ENCODE results near the gene F10.

The F10 gene

DNA sequence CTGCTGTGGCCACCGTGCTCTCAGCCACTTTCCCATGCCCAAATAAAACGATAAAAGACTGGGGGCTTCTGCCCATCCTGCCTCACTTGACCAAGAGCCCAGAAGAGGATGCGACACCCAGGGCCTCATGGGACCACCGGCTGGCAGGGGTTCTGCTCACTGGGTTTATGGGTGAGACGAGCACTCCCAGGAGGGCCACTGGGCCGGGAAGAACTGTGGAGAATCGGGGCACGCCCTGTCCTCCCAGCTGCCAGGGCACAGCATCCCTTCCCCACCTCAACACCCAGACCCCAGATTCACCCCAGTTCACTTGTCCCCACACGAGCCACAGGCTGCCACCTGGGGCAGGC is 4.7 kb upstream of the F10 start:
- no peak for DNase-seq

DNA sequence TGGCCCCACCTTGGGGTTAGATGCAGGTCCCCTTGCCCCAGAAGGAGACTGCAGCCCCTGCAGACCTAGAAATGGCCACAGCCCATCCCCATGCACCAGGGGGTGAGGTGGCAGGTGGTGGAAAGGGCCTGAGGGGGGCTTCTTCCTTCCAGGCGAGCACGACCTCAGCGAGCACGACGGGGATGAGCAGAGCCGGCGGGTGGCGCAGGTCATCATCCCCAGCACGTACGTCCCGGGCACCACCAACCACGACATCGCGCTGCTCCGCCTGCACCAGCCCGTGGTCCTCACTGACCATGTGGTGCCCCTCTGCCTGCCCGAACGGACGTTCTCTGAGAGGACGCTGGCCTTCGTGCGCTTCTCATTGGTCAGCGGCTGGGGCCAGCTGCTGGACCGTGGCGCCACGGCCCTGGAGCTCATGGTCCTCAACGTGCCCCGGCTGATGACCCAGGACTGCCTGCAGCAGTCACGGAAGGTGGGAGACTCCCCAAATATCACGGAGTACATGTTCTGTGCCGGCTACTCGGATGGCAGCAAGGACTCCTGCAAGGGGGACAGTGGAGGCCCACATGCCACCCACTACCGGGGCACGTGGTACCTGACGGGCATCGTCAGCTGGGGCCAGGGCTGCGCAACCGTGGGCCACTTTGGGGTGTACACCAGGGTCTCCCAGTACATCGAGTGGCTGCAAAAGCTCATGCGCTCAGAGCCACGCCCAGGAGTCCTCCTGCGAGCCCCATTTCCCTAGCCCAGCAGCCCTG is 4.2 kb upstream of the F10 start:
- no peak for DNase-seq

DNA sequence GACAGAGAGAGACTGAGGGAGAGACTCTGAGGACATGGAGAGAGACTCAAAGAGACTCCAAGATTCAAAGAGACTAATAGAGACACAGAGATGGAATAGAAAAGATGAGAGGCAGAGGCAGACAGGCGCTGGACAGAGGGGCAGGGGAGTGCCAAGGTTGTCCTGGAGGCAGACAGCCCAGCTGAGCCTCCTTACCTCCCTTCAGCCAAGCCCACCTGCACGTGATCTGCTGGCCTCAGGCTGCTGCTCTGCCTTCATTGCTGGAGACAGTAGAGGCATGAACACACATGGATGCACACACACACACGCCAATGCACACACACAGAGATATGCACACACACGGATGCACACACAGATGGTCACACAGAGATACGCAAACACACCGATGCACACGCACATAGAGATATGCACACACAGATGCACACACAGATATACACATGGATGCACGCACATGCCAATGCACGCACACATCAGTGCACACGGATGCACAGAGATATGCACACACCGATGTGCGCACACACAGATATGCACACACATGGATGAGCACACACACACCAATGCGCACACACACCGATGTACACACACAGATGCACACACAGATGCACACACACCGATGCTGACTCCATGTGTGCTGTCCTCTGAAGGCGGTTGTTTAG is 3.3 kb upstream of the F10 start:
- no peak for DNase-seq

DNA sequence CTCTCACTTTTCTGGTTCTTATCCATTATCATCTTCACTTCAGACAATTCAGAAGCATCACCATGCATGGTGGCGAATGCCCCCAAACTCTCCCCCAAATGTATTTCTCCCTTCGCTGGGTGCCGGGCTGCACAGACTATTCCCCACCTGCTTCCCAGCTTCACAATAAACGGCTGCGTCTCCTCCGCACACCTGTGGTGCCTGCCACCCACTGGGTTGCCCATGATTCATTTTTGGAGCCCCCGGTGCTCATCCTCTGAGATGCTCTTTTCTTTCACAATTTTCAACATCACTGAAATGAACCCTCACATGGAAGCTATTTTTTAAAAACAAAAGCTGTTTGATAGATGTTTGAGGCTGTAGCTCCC is 2.8 kb upstream of the F10 start:
- DNase-seq, result no peak

DNA sequence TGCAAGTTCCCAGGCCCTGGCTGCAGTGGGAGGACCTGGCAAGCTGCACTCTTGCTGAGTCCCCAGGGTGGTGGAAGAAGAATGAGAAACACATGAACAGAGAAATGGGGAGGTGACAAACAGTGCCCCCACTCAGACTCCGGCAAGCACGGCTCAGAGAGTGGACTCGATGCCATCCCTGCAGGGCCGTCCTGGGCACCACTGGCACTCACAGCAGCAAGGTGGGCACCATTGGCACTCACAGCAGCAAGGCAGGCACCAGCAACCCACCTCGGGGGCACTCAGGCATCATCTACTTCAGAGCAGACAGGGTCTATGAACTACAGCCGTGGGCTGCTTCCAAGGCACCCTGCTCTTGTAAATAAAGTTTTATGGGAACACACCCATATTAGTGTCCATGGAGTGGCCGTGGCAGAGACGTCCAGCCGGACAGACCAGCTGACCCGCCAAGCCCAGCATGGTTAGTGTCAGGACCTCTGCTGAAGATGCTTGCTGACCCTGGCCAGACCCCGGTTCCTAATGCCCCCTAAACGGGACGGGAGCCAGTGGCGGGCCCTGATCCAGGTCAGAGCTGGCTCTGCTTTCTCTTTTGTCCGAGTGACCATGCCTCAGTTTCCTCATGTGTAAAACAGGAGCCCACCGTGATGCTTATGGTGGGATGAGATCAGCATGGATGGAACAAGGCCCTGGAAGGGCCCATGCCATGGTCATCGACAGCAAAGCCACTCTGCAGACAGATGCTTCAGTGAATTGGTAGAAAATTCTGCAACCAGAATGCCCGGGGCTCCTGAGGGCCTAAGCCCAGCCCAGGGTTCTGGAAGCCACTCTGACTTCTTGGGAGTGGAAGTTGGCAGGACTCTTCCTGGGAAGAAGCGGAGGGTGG is 2.1 kb upstream of the F10 start:
- DNase-seq, result no peak

DNA sequence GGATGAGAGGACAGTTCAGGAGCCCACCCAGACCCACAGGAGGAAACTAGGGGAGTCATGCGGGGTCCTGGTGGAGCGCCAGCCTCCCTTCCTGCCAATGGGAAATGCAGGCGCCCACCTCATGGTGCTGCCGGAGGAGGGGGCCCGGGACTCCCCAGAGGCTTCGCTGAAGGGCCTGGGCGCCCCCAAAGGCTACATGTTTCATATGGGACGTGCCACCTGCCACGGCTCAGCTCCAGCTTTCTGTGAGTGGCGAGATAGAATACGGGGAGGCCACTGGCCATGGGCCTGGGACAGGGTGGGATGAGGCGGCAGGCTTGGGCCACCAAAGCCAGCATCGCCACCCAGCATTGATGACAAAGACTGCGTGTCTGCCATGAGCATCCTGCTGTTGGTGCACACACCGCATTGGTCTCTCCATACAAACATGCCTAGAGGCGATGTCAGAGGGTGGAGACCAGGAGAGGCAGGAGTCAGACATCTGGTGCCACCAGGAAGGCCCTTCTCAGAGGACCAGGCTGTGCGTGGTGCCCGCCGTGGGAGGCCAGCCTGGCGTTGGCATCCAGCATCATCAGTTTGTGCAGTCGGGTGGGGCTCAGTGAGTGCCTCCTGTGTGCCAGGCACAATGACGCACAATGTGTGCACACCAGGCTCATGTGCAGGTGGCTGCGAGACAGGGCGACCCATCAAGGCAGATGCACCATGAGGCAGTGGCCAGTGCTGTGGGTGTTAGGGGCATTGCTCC is 1.2 kb upstream of the F10 start:
- DNase-seq, result no peak

DNA sequence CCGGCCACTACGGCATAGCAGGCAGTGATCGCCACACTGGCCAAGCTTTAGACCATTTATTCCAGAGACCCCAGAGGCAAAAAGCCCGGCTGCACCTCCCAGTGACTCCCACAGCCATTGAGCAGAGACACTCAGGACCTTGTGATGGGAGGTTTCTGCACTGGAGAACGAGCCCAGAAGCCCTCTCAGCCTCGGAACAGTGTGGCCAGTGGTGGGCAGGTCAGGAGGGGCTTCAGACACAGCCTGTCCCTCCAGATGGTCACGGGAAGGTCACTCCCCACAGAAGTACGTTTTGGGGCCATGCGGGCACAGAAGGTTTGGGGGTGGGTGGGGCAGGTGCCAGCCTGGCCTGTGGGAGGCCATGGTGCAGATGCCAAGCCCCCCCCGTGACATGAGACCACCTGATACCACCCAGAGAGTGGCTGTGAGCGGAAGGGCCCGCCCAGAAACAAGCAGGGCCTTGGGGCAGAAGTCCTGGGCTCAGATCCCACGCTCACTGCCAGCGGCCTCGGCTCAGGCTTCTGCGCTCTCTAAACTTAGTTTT is 599 bp upstream of the F10 start:
- no peak for DNase-seq

DNA sequence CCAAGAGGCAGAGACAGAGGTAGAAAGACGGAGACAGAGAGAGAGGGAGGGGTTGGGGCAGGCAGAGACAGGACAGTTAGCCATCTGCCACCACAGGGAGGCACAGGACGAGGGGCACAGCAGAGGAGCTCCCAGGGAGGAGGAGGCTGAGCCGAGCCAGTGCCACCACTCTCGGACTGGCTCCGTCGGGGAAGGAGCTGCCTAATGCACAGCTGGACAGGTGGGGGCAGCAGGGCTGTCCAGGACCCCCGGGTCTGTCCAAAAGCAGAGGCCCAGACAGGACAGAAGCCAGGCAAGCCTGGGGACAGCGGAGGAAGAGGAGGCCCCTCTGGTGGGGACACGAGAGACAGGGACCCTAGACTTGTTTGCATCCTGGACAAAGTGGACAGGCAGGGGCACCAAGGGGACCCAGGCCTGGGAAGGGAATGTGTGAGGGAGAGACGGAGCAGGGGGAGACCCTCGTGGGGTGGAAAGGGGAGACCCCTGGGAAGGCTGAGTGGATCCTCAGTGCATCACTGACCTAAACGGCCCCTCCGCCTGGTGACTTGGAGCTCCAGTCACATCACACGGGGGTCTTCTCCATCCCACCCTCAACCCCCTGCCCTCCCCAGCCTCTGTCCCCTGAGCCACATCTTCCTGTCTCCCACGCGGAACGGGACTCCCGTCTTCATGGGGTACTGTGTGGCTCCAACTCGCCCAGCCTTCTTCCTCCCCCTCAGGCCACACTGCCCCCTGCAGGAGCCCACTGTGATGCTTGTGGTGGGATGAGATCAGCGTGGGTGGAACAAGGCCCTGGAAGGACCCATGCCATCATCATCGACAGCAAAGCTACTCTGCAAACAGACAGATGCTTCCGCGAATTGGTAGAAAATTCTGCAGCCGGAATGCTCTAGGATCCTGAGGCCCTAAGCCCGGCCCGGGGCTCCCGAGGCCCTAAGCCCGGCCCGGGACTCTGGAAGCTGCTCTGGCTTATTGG is 915 bp downstream of the F10 start:
- no peak for DNase-seq

DNA sequence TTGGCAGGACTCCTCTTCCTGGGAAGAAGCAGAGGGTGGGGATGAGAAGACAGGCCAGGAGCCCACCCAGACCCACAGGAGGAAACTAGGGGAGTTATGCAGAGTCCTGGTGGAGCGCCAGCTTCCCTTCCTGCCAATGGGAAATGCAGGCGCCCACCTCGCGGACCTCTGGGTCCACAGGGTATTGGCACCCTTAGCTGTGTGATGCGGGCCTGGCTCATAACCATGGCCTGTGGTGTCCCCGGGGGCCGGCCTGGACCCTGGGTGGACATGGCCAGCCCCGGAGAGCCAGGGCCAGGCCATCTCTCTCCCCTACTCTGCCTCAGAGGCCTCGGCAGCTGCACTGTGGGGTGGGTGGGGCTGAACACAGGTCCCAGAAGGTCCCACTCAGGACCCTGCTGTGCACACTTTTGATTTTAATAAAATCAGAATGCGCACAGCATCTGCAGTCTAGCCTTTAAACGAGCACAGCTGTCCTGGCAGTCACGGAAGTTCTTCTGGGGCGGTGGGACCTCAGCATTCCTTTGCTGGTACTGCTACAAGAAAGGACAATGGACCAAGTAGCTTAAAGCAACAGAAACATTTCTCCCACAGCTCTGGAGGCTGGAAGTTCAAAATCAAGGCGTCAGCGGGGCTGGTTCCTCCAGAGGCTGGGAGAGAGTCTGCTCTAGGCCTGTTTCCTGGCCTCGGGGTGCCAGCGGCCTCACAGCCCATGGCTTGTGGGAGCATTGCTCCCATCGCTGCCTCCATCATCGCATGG is 1.8 kb downstream of the F10 start:
- no peak for DNase-seq

DNA sequence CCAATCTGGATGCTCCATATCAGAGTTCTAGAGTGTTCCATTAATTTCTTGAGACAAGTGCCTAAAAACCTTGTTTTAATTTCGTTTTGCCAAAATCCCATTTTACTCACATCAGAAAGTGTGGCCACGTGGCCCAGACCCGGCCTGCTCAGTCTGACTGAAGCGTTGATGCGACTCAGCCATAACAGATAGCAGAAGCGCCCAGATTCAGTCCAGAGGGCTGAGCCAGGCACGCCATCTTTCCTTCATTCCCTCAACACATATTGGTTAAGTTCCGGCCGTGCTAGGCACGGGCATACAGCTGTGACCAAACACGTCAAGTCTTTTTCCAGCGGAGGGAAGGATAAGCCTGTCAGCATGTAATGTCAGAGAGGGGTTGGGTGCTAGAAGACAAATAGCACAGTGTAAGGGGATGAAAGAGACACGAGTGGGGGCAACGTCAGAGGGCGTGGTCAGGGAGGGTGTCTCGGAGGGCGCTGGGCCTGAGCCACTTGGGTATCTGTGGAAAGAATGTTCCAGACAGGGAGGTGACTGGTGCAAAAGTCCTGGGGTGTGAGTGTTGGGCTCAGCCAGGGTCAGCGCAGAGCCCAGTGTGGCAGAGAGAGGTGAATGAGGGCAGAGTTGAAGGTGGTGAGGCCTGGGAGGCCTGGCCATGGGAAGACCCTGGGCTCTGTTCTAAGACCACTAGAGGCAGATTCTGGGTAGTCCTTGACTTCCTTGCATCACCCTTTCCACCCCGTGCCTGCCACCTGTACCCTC is 3.1 kb downstream of the F10 start:
- DNase-seq, result no peak

DNA sequence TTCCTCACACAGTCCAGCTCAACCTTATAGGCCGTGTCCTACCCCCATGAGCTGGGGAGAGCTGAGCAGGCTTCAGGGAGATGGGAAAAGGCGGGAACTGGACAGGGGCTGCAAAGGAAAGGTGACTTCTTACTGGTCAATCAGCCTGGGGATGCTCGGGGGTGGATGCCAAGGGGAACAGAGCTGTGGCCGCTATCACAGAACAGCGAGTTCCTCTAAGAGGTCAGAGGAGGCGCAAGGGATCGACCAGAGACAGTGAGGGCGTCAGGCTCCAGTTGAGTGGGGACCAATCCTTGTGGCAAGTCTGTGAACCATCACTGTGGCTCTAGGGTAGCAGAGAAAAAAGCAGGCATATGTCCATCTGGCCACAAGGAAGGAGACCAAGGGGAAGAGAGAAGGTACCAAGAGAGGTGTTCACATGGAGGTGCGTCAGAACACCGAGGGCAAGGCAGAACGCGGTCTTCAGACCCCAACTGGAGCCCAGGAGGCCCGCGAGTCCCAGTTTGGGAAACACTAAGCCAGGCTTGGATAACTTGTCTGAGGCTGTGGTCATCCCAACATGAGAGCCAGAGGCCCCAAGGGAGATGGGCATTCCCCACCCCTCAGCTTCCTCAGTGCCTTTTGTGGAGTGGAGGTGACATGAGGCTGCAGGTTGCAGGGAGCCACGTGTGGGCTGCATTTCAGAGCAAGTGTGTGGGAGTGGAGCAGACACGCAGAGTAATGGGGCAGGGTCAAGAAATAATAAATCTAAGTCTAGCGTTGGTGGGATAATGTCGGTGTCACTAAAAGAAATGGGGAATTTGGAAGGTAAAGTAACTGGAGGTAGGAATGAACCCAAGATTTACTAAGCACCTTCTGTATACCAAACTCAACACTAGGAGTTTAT is 3.9 kb downstream of the F10 start:
- no peak for DNase-seq

DNA sequence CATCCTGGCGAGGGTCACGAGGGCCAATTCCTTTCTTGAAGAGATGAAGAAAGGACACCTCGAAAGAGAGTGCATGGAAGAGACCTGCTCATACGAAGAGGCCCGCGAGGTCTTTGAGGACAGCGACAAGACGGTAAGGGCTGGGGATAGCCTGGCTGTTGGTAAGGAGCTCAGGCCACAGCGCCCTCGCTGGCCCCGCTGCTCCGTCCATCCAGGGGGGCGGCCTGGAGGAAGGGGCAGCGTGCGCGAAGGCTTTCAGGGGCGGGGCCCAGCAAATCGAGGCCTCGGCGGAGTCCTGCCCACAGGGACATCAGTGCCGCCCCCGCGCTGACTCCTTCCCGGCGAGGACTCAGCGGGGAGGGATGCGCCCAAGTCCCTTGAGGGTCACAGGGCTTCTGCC is 6.9 kb downstream of the F10 start:
- no peak for DNase-seq

DNA sequence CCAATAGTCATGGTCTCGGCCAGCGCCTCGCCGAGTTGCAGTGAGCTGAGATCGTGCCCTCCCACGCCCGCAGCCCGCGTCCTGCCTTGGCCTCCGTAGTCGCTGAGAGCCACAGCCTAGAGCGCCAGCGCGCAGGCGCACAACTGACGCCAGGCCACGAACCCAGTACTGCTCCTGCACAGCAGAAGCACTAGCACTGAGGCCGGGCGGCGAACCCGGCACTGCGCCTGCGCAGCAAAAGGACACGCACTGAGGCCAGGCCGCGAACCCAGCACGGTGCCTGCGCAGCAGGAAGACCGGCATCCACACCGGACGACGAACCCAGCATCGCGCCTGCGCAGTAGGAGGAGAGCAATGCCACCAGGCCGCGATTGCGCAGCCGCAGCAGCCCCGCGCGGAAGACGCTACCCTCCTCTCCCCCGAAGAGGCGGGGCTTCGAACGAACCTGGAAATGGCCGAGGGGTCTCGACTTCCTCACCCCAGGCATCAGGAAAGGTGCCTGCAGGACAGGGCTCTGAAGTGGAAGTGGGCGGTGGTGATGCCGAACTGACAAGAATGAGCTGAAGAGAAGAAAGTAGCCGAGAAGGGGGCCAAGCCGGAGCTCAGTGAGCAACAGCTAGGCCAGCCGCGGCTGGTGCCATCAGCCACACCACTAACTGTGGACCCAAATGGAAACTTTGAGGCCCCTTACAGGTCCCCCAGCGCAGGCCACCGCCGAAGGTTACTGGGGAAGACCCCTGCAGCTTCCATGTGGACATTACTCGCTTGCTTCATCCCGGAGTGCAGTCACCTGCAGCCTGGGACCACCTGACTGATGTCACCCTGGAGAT is 7.5 kb downstream of the F10 start:
- DNase-seq, result no peak

DNA sequence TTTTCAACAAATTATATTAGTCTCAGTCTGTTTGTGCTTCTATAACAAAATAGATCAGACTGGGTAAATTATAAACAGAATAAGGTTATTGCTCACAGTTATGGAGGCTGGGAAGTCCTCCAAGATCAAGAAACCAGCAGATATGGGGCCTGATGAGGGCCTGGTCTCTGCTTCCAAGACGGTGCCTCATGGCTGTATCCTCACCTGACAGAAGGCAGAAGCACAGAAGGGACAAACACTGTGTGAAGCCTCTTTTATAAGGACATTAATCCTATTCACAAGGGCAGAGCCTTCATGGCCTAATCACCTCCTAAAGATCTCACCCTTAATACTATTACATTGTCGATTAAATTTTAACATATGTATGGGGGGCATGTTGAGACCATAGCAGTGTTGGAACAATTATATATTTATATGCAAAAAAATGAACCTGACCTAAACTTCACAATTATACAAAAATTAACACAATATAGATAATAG is 12.7 kb downstream of the F10 start:
- DNase-seq, result no peak

DNA sequence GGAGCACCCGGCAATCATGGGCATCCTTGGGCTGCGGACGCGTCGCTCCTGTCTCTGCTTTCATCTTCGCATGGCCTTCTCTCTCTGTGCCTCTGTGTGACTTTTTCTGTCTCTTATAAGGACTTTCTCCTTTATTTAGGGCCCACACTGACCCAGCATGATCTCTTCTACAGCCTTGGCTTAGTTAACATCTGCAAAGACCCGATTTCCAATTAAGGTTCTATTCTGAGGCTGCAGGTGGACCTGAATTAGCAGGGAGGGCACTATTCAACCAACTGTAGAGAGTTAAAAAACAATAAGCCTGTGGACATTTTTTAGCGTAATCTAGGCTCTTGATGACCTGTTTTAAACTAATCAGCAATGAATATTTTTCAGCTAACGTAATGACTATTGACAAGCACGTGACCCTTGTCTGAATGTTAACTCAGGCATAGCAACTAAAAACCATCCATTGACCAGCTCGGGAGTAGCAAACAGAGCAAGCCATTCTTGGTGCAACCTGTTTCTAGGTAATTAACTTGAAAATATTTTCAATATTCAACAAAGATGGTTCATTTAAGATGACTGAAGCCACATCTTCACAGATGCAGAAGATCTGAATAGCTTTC is 15.2 kb downstream of the F10 start:
- no peak for DNase-seq

DNA sequence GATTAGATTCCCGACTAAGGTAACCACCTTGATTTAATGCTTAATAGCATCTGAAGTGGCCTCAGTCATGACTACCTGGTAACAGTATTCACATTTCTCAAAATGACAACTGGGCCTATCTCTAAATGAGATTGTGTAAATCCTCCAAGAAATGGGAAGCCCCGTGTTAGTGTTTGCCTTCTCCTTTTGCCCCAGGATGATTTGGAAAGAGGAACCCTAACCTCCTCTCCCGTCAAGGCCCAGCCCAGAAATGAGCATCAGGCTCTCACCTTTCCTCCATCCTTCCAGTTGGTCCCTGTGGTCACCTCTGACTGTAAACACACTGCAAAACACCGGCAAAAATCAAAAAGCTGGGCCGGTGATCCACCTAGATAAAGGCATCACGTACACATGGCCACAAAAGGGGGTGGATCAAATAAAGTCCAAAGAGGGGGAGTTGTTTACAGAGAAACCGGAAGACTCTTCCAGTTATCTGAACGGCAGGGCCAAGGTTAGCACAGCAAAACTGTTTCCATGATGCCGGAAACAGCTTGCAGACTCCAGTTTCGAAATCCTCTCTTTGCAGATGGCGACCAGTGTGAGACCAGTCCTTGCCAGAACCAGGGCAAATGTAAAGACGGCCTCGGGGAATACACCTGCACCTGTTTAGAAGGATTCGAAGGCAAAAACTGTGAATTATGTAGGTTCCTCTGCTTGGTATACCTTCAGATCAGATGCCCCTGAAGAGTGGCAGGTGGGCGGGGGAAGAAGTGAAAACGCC is 16.4 kb downstream of the F10 start:
- no peak for DNase-seq

DNA sequence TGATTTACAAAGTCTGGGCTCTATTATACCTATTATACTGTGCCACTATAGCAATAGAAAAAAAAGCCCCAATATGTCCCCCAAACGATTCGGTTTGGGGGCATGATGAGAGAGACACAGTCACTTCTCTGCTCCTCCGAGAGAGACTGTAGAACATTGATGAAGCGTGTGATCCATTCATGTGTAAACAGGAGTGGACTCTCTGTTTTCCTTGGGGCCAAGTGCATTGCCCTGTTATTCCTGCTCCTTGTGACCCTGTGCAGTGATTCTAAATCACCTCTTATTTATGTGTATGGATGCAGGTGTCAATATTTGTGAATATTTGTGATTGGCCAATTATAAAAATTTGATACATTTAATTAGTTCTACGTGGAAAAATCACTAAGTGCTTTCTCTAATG is 17.0 kb downstream of the F10 start:
- DNase-seq, result no peak
